ENCODE results near the gene ABCG1. TPM values are rescaled to one million over a fixed set of nuclear protein-coding genes. Genes with fewer than 3 reads are reported as not detected.

Gene ABCG1
- total and polyA plus RNA-seq, 2 experiments from 2014 or later: 8.4 to 10.7 TPM

DNA sequence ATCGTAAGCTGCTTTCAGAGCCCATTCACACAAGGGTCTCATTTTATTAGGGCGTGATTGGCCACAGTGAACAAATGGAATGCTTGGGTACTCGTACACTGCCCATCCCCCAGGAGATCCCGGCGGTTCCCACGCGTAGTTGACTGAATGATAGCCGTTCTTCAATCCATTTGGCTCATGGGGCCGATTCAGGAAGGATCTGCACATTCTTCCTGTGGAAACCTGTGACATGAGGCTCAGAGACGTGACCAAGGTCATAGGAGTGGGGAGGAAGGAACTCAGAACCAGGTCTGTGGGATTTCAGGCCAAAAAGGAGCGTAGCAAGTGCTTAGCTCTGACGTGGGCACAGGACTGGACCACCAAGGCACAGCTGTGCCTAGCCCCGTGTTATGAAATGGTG is 11.7 kb downstream of the ABCG1 start:
- H3K9me3 ChIP-seq (ENCODE audit: low read depth): no peaks in the 10 kb centered on the region
- no peaks in the 10 kb centered on the region for H3K27me3 ChIP-seq
- H3K9me2 ChIP-seq (replicated peaks; ENCODE audit: insufficient read depth): no peaks in the 10 kb centered on the region
- no peaks in the 10 kb centered on the region for H3K36me3 ChIP-seq (replicated peaks; ENCODE audit: insufficient read depth, low read depth)
- DNase-seq (ENCODE audit: low spot score): no peak
- no peak overlapping the region for H2AFZ ChIP-seq
- no peak overlapping the region for H3K4me2 ChIP-seq
- WGBS (ENCODE audit: low lambda C conversion rate, missing lambda C conversion rate): 90% methylated on average over 13 of the region's 13 CpGs
- no peak overlapping the region for H3K4me3 ChIP-seq
- no peak overlapping the region for H3K27ac ChIP-seq
- peaks cover 51% of the 10 kb centered on the region for H3K4me1 ChIP-seq (ENCODE audit: insufficient read depth)
- TF ChIP-seq CTCF (IDR thresholded peaks at IDR 0.05; ENCODE audit: poor library complexity) (no peak), EZH2phosphoT487 (IDR thresholded peaks at IDR 0.05; ENCODE audit: low read depth, severe bottlenecking, unreplicated experiment) (no peak), EZH2 (IDR thresholded peaks at IDR 0.05; ENCODE audit: borderline replicate concordance) (no peak)
- no peaks in the 10 kb centered on the region for H4K20me1 ChIP-seq (ENCODE audit: insufficient read depth, poor library complexity, severe bottlenecking)
- no peaks in the 10 kb centered on the region for H3K79me2 ChIP-seq

GRCh38 chr21:42231756-42232155 is 12.8 kb downstream of the ABCG1 start:
- no peak overlapping the region for H3K4me3 ChIP-seq
- peaks cover 55% of the 10 kb centered on the region for H3K4me1 ChIP-seq (ENCODE audit: insufficient read depth)
- no peak overlapping the region for H3K4me2 ChIP-seq
- no peak for DNase-seq (ENCODE audit: low spot score)
- 100% methylated on average over 2 of the region's 2 CpGs for WGBS (ENCODE audit: low lambda C conversion rate, missing lambda C conversion rate)
- no peak overlapping the region for H3K27ac ChIP-seq
- no peaks in the 10 kb centered on the region for H3K9me2 ChIP-seq (replicated peaks; ENCODE audit: insufficient read depth)
- H3K27me3 ChIP-seq: no peaks in the 10 kb centered on the region
- no peaks in the 10 kb centered on the region for H4K20me1 ChIP-seq (ENCODE audit: insufficient read depth, poor library complexity, severe bottlenecking)
- H3K9me3 ChIP-seq (ENCODE audit: low read depth): no peaks in the 10 kb centered on the region
- H2AFZ ChIP-seq: no peak overlapping the region
- no peaks in the 10 kb centered on the region for H3K79me2 ChIP-seq
- no peaks in the 10 kb centered on the region for H3K36me3 ChIP-seq (replicated peaks; ENCODE audit: insufficient read depth, low read depth)
- no peak for TF ChIP-seq EZH2 (IDR thresholded peaks at IDR 0.05; ENCODE audit: borderline replicate concordance)
- no peak for TF ChIP-seq CTCF (IDR thresholded peaks at IDR 0.05; ENCODE audit: poor library complexity)
- TF ChIP-seq EZH2phosphoT487 (IDR thresholded peaks at IDR 0.05; ENCODE audit: low read depth, severe bottlenecking, unreplicated experiment): no peak

GRCh38 chr21:42232176-42232825 is 13.4 kb downstream of the ABCG1 start:
- Histone ChIP-seq H3K36me3 (replicated peaks; ENCODE audit: insufficient read depth, low read depth) (no peaks in the 10 kb centered on the region), H4K20me1 (ENCODE audit: insufficient read depth, poor library complexity, severe bottlenecking) (no peaks in the 10 kb centered on the region), H3K9me2 (replicated peaks; ENCODE audit: insufficient read depth) (no peaks in the 10 kb centered on the region), H3K4me1 (ENCODE audit: insufficient read depth) (peaks cover 51% of the 10 kb centered on the region), H3K9me3 (ENCODE audit: low read depth) (no peaks in the 10 kb centered on the region), H2AFZ (no peak overlapping the region), H3K4me2 (no peak overlapping the region), H3K4me3 (no peak overlapping the region), H3K27me3 (no peaks in the 10 kb centered on the region), H3K79me2 (no peaks in the 10 kb centered on the region), H3K27ac (peak overlapping the region; percentile 88)
- 86% methylated on average over 8 of the region's 8 CpGs for WGBS (ENCODE audit: low lambda C conversion rate, missing lambda C conversion rate)
- DNase-seq (ENCODE audit: low spot score): no peak
- no peak for TF ChIP-seq EZH2phosphoT487 (IDR thresholded peaks at IDR 0.05; ENCODE audit: low read depth, severe bottlenecking, unreplicated experiment)
- no peak for TF ChIP-seq CTCF (IDR thresholded peaks at IDR 0.05; ENCODE audit: poor library complexity)
- no peak for TF ChIP-seq EZH2 (IDR thresholded peaks at IDR 0.05; ENCODE audit: borderline replicate concordance)
